Epithelial cell of esophagus (primary cell): Measurements from ENCODE around the gene RBCK1.
"Not testable (repeated sequence)": the region's sequence is repeated elsewhere in the genome, so short reads cannot be mapped to it uniquely, and the experiment has no call there.

ENCODE experiments used
- DNase-seq: peaks from one replicate; pipeline ENCODE4 v3.0.0; 2010; ENCODE audit warnings: low read depth
- H3K4me3 ChIP-seq: 2 replicates; pipeline ENCODE4 v1.5.1; 2011; ENCODE audit warnings: mild to moderate bottlenecking, low read length, control low read depth
- CTCF ChIP-seq: IDR thresholded peaks from 2 replicates; pipeline ENCODE4 v1.5.1; 2011; ENCODE audit warnings: low read depth, mild to moderate bottlenecking, low read length, control low read depth, inconsistent platforms; ENCODE audit not compliant: insufficient read depth; ENCODE audit errors: missing control alignments

The RBCK1 gene

GRCh38 chr20:472889-473292, 64.8 kb downstream of the RBCK1 start:
- H3K4me3 ChIP-seq = no peak overlapping the region
- TF ChIP-seq CTCF = no peak
- no peak for DNase-seq

GRCh38 chr20:474581-474980, 66.5 kb downstream of the RBCK1 start:
- TF ChIP-seq CTCF = no peak
- DNase-seq = no peak
- H3K4me3 ChIP-seq = no peak overlapping the region

- DNase-seq = no peak
- H3K4me3 ChIP-seq = no peak overlapping the region
- TF ChIP-seq CTCF = no peak
These were observed 67.6 kb downstream of the RBCK1 start for GRCh38 chr20:475463-476357.

- DNase-seq = peak; percentile 56
- H3K4me3 ChIP-seq = not testable (repeated sequence)
These were observed 68.6 kb downstream of the RBCK1 start for GRCh38 chr20:476561-477249.

- peak; percentile 15 for DNase-seq
- no peak for TF ChIP-seq CTCF
- no peak overlapping the region for H3K4me3 ChIP-seq
These were observed 70.2 kb downstream of the RBCK1 start for GRCh38 chr20:478010-478948.

- H3K4me3 ChIP-seq = no peak overlapping the region
- DNase-seq = peak; percentile 74
- peak; percentile 58 for TF ChIP-seq CTCF
These were observed 70.9 kb downstream of the RBCK1 start for GRCh38 chr20:478949-479429.

- H3K4me3 ChIP-seq = no peak overlapping the region
- no peak for TF ChIP-seq CTCF
- no peak for DNase-seq
These were observed 71.4 kb downstream of the RBCK1 start for GRCh38 chr20:479487-479886.
